ENCODE measurements around the gene KRT222. TPM values are rescaled to one million over a fixed set of nuclear protein-coding genes. Genes with fewer than 3 reads are reported as not detected.

The KRT222 gene
- polyA plus RNA-seq, 1 donor (not counting 4 experiments of a cell fraction or from before 2014, with no cell fraction given): 0.76 TPM

DNA sequence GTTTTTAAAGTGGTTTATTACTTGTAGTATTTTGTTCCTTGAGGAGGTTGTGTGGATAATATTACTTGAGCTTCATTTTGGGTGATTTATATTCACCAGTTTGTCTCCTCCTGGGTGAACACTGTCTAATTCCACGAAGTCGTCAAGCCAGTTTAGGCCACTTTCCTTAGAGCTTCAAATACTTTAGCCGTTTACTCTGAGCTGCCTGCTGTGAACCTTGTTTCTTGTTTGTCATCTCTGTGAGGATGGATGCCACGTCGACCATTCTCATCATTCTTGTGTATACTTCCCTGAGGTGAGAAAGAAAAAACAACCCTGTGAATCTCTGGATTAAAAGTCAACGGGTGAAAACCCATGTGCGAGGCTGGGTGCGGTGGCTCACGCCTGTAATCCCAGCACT, 29.6 kb upstream of the KRT222 start:
- no peaks in the 10 kb centered on the region for H3K27me3 ChIP-seq (ENCODE audit: control insufficient read depth, extremely low read depth, insufficient read depth, low read length)
- H4K20me1 ChIP-seq (ENCODE audit: control insufficient read depth, extremely low read depth, insufficient read depth, low read length): no peaks in the 10 kb centered on the region
- no peaks in the 10 kb centered on the region for H3K79me2 ChIP-seq (ENCODE audit: control insufficient read depth, insufficient read depth, low read length)
- no peak overlapping the region for H2AFZ ChIP-seq (ENCODE audit: control insufficient read depth, low read length)
- H3K27ac ChIP-seq (ENCODE audit: control insufficient read depth, insufficient read depth, low read length): no peak overlapping the region
- FAIRE-seq (no peak), DNase-seq (ENCODE audit: low read depth, low spot score) (no peak)
- dilution Hi-C loops (cut with MboI; ENCODE audit: extremely low pct_ligation_motif_present, low sequenced_read_pairs): no loop called here
- no peaks in the 10 kb centered on the region for H3K9me1 ChIP-seq (ENCODE audit: control insufficient read depth, extremely low read depth, insufficient read depth, low read length)
- no peak overlapping the region for H3K9ac ChIP-seq (ENCODE audit: control insufficient read depth, extremely low read depth, insufficient read depth, low read length)
- TF ChIP-seq, protein P1, sequence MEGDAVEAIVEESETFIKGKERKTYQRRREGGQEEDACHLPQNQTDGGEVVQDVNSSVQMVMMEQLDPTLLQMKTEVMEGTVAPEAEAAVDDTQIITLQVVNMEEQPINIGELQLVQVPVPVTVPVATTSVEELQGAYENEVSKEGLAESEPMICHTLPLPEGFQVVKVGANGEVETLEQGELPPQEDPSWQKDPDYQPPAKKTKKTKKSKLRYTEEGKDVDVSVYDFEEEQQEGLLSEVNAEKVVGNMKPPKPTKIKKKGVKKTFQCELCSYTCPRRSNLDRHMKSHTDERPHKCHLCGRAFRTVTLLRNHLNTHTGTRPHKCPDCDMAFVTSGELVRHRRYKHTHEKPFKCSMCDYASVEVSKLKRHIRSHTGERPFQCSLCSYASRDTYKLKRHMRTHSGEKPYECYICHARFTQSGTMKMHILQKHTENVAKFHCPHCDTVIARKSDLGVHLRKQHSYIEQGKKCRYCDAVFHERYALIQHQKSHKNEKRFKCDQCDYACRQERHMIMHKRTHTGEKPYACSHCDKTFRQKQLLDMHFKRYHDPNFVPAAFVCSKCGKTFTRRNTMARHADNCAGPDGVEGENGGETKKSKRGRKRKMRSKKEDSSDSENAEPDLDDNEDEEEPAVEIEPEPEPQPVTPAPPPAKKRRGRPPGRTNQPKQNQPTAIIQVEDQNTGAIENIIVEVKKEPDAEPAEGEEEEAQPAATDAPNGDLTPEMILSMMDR (optimal IDR thresholded peaks at IDR 0.05 in 1 of 3, IDR thresholded peaks at IDR 0.05 in 1 of 3, conservative IDR thresholded peaks at IDR 0.05 in 1 of 3; ENCODE audit: extremely low read depth in 1 of 3, insufficient read depth in 2 of 3, low read length in 3 of 3): no peak
- no peak for TF ChIP-seq EZH2 (IDR thresholded peaks at IDR 0.05; ENCODE audit: low read length)
- H3K36me3 ChIP-seq (ENCODE audit: control insufficient read depth in 2 of 2, extremely low read depth in 1 of 2, insufficient read depth in 2 of 2, low read length in 2 of 2): no peaks in the 10 kb centered on the region
- no peak overlapping the region for H3K4me3 ChIP-seq (ENCODE audit: control insufficient read depth in 2 of 3, extremely low read depth in 1 of 3, insufficient read depth in 2 of 3, low read depth in 1 of 3, low read length in 3 of 3)
- H3K4me2 ChIP-seq (ENCODE audit: control insufficient read depth, extremely low read depth, insufficient read depth, low read depth, low read length): no peak overlapping the region
- H3K9me3 ChIP-seq (ENCODE audit: control insufficient read depth, low read depth, low read length): no peaks in the 10 kb centered on the region
- H3K4me1 ChIP-seq (ENCODE audit: control insufficient read depth, extremely low read depth, insufficient read depth, low read length): peaks cover 11% of the 10 kb centered on the region

DNA sequence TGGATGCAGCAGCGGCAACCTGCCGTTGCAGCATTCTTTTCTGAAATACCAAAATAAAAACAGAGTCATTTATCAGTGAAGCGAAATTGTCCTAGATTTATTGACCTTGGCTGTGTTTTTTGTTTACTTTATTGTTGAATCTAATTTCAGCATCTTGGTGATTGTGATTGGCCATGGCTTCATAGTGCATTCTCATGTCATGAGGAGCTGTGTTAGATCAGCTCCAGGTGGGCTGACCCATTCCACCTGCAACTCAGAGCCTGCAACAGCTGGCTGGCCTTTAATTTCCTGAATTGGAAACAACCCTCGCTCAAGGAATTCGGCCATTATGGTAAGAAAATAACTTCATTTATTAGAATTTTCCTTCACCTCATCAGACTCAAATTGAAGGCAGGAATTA, 22.1 kb upstream of the KRT222 start:
- H3K27me3 ChIP-seq (ENCODE audit: control insufficient read depth, extremely low read depth, insufficient read depth, low read length): no peaks in the 10 kb centered on the region
- DNase-seq (ENCODE audit: low read depth, low spot score): no peak
- dilution Hi-C loops (cut with MboI; ENCODE audit: extremely low pct_ligation_motif_present, low sequenced_read_pairs): no loop called here
- H3K9ac ChIP-seq (ENCODE audit: control insufficient read depth, extremely low read depth, insufficient read depth, low read length): no peak overlapping the region
- FAIRE-seq: no peak
- H3K27ac ChIP-seq (ENCODE audit: control insufficient read depth, insufficient read depth, low read length): no peak overlapping the region
- H2AFZ ChIP-seq (ENCODE audit: control insufficient read depth, low read length): no peak overlapping the region
- H3K36me3 ChIP-seq (ENCODE audit: control insufficient read depth in 2 of 2, extremely low read depth in 1 of 2, insufficient read depth in 2 of 2, low read length in 2 of 2): no peaks in the 10 kb centered on the region
- H3K4me1 ChIP-seq (ENCODE audit: control insufficient read depth, extremely low read depth, insufficient read depth, low read length): no peaks in the 10 kb centered on the region
- no peaks in the 10 kb centered on the region for H3K79me2 ChIP-seq (ENCODE audit: control insufficient read depth, insufficient read depth, low read length)
- H3K9me1 ChIP-seq (ENCODE audit: control insufficient read depth, extremely low read depth, insufficient read depth, low read length): no peaks in the 10 kb centered on the region
- H4K20me1 ChIP-seq (ENCODE audit: control insufficient read depth, extremely low read depth, insufficient read depth, low read length): no peaks in the 10 kb centered on the region
- no peak overlapping the region for H3K4me3 ChIP-seq (ENCODE audit: control insufficient read depth in 2 of 3, extremely low read depth in 1 of 3, insufficient read depth in 2 of 3, low read depth in 1 of 3, low read length in 3 of 3)
- H3K4me2 ChIP-seq (ENCODE audit: control insufficient read depth, extremely low read depth, insufficient read depth, low read depth, low read length): no peak overlapping the region
- TF ChIP-seq, protein P1 (optimal IDR thresholded peaks at IDR 0.05 in 1 of 3, IDR thresholded peaks at IDR 0.05 in 1 of 3, conservative IDR thresholded peaks at IDR 0.05 in 1 of 3; ENCODE audit: extremely low read depth in 1 of 3, insufficient read depth in 2 of 3, low read length in 3 of 3): no peak
- no peak for TF ChIP-seq EZH2 (IDR thresholded peaks at IDR 0.05; ENCODE audit: low read length)
- H3K9me3 ChIP-seq (ENCODE audit: control insufficient read depth, low read depth, low read length): no peaks in the 10 kb centered on the region
